ENCODE data around the gene TOPORS.
"Not testable (repeated sequence)": the region's sequence is repeated elsewhere in the genome, so short reads cannot be mapped to it uniquely, and the experiment has no call there.

The TOPORS gene

DNA sequence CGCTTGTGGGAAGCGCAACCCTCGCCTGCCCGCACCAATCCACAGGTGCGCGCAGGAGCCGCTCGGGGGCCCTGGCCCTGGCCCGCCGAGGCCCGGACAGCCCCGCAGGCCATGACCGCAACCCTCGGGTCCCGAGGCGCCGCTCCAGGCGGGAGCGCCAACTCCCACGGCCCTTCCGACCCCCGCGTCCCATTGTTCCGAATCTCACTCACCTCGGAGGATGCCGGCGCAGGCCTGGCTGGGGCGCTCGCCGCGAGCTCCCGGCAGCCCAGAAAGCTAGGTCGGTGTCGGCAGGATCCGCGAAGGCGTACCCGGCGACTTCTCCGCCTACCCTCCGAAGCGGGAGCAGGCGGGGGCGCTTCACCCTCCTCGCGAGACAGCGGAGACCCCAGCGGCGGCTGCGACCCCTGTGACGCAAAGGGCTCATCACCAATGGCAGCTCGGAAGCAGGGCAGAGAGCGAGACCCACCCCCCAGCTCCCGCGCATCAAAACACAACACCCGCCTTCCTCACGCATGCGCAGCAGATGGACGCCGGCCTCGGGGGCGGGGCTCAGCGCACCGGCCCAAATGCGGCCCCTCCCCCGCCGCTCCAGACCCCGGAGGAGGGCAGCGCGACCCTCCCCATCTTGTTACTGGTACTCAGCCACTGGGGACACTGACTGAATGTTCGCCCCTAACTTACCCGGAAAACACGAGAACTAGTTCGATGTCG lies 1.7 kb downstream of the TOPORS start:
- H3K9ac ChIP-seq (ENCODE audit: low read length): peak overlapping the region; percentile 95
- no peaks in the 10 kb centered on the region for H4K20me1 ChIP-seq (ENCODE audit: insufficient read depth, low read length)

DNA sequence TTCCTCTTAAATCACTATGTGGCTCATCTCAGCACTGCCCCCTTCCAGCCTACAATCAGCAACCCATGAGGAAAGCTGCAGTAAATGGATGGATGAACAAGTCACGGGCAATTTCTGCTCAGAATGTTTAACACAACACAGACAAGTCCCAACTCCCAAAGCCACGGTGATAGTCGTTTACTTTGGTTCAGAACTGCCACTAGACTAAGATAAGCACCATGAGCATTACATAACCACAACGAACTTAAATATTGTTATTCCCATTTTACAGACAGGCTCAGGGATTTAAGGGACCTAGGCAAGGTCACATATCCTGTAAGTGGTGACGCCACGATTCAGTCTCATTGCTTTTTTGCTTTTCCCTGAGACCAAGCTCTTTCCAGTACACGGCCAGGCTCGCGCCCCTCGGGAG lies 2.2 kb downstream of the TOPORS start:
- Histone ChIP-seq H3K27ac (ENCODE audit: low read depth, low read length, poor library complexity, severe bottlenecking) (no peak overlapping the region), H2AFZ (ENCODE audit: low read length) (no peak overlapping the region)

More for the DNA sequence above, 1.7 kb downstream of the TOPORS start:
- H3K9me3 ChIP-seq (ENCODE audit: low read length): no peaks in the 10 kb centered on the region
- peaks cover 36% of the 10 kb centered on the region for H3K36me3 ChIP-seq (ENCODE audit: insufficient read depth, low read length)
- peaks cover 48% of the 10 kb centered on the region for H3K79me2 ChIP-seq (ENCODE audit: insufficient read depth, low read length)
- H3K9me2 ChIP-seq (ENCODE audit: low read depth, low read length): no peaks in the 10 kb centered on the region
- H3K4me3 ChIP-seq (ENCODE audit: low read depth, low read length, poor library complexity, severe bottlenecking): peak overlapping the region; percentile 75
- TF ChIP-seq EZH2 (IDR thresholded peaks at IDR 0.05; ENCODE audit: borderline replicate concordance, low read length): no peak
- TF ChIP-seq, protein P1, sequence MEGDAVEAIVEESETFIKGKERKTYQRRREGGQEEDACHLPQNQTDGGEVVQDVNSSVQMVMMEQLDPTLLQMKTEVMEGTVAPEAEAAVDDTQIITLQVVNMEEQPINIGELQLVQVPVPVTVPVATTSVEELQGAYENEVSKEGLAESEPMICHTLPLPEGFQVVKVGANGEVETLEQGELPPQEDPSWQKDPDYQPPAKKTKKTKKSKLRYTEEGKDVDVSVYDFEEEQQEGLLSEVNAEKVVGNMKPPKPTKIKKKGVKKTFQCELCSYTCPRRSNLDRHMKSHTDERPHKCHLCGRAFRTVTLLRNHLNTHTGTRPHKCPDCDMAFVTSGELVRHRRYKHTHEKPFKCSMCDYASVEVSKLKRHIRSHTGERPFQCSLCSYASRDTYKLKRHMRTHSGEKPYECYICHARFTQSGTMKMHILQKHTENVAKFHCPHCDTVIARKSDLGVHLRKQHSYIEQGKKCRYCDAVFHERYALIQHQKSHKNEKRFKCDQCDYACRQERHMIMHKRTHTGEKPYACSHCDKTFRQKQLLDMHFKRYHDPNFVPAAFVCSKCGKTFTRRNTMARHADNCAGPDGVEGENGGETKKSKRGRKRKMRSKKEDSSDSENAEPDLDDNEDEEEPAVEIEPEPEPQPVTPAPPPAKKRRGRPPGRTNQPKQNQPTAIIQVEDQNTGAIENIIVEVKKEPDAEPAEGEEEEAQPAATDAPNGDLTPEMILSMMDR (IDR thresholded peaks at IDR 0.05; ENCODE audit: low read length): 0 out of 2 replicates have a peak, but pooled peaks have one; percentile 16
- H3F3A ChIP-seq (ENCODE audit: insufficient read depth, low read length): no peaks in the 10 kb centered on the region
- no peaks in the 10 kb centered on the region for H3K27me3 ChIP-seq (ENCODE audit: insufficient read depth, low read length)
- H3K4me1 ChIP-seq (ENCODE audit: insufficient read depth, low read length, severe bottlenecking): peaks cover 31% of the 10 kb centered on the region
- H3K27ac ChIP-seq (ENCODE audit: low read depth, low read length, poor library complexity, severe bottlenecking): peak overlapping the region; percentile 96
- peak overlapping the region; percentile 94 for H3K4me2 ChIP-seq (ENCODE audit: low read length)
- H2AFZ ChIP-seq (ENCODE audit: low read length): no peak overlapping the region

DNA sequence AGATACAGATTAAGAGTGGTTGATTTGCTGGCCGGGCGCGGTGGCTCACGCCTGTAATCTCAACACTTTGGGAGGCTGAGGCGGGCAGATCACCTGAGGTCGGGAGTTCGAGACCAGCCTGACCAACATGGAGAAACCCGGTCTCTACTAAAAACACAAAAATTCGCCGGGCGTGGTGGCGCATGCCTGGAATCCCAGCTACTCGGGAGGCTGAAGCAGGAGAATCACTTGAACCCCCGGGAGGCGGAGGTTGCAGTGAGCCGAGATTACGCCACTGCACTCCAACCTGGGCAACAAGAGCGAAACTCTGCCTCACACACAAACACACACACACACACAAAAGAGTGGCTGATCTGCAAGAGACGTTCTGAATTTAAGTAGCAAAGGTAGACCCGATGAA lies 4.2 kb downstream of the TOPORS start:
- H3K9me2 ChIP-seq (ENCODE audit: low read depth, low read length); H3K27me3 ChIP-seq (ENCODE audit: insufficient read depth, low read length); H3K4me2 ChIP-seq (ENCODE audit: low read length); H3K9ac ChIP-seq (ENCODE audit: low read length); H4K20me1 ChIP-seq (ENCODE audit: insufficient read depth, low read length); H3F3A ChIP-seq (ENCODE audit: insufficient read depth, low read length); H3K9me3 ChIP-seq (ENCODE audit: low read length); H3K27ac ChIP-seq (ENCODE audit: low read depth, low read length, poor library complexity, severe bottlenecking); H3K4me3 ChIP-seq (ENCODE audit: low read depth, low read length, poor library complexity, severe bottlenecking); H2AFZ ChIP-seq (ENCODE audit: low read length): not testable (repeated sequence)
- peaks cover 71% of the 10 kb centered on the region for H3K79me2 ChIP-seq (ENCODE audit: insufficient read depth, low read length)
- peaks cover 23% of the 10 kb centered on the region for H3K4me1 ChIP-seq (ENCODE audit: insufficient read depth, low read length, severe bottlenecking)
- peaks cover 41% of the 10 kb centered on the region for H3K36me3 ChIP-seq (ENCODE audit: insufficient read depth, low read length)

More for the DNA sequence above, 2.2 kb downstream of the TOPORS start:
- H3K36me3 ChIP-seq (ENCODE audit: insufficient read depth, low read length): peaks cover 37% of the 10 kb centered on the region
- H3F3A ChIP-seq (ENCODE audit: insufficient read depth, low read length): no peaks in the 10 kb centered on the region
- H3K4me1 ChIP-seq (ENCODE audit: insufficient read depth, low read length, severe bottlenecking): peaks cover 31% of the 10 kb centered on the region
- peak overlapping the region; percentile 86 for H3K9ac ChIP-seq (ENCODE audit: low read length)
- TF ChIP-seq, protein P1 (IDR thresholded peaks at IDR 0.05; ENCODE audit: low read length): no peak
- no peak for TF ChIP-seq EZH2 (IDR thresholded peaks at IDR 0.05; ENCODE audit: borderline replicate concordance, low read length)
- no peaks in the 10 kb centered on the region for H4K20me1 ChIP-seq (ENCODE audit: insufficient read depth, low read length)
- H3K79me2 ChIP-seq (ENCODE audit: insufficient read depth, low read length): peaks cover 52% of the 10 kb centered on the region
- no peaks in the 10 kb centered on the region for H3K27me3 ChIP-seq (ENCODE audit: insufficient read depth, low read length)
- no peaks in the 10 kb centered on the region for H3K9me3 ChIP-seq (ENCODE audit: low read length)
- peak overlapping the region; percentile 94 for H3K4me2 ChIP-seq (ENCODE audit: low read length)
- H3K9me2 ChIP-seq (ENCODE audit: low read depth, low read length): no peaks in the 10 kb centered on the region
- H3K4me3 ChIP-seq (ENCODE audit: low read depth, low read length, poor library complexity, severe bottlenecking): peak overlapping the region; percentile 75

DNA sequence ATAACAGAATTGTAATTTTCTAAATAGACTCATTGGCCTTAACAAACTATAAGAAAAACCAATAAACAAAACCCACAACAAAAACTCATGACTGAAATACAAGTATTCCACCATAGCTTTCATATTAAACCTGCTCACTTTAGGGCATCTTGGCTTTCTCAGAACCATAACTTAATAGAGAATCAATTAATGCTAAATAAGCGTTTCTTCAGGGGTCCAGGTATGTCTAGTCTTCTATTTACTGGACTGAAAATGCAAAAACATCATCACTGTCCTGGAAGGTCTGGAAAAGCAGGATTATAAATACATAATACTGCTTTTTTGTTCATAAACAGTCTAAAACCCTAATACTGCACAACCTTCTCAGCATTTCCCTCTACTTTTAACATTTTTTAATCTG lies 6.5 kb downstream of the TOPORS start:
- Histone ChIP-seq H3K79me2 (ENCODE audit: insufficient read depth, low read length) (peaks cover 75% of the 10 kb centered on the region), H3F3A (ENCODE audit: insufficient read depth, low read length) (no peaks in the 10 kb centered on the region), H3K4me3 (ENCODE audit: low read depth, low read length, poor library complexity, severe bottlenecking) (no peak overlapping the region), H3K27me3 (ENCODE audit: insufficient read depth, low read length) (no peaks in the 10 kb centered on the region), H4K20me1 (ENCODE audit: insufficient read depth, low read length) (0 out of 2 replicates have a peak, but pooled peaks cover 2% of the 10 kb centered on the region), H3K9me3 (ENCODE audit: low read length) (no peaks in the 10 kb centered on the region), H3K27ac (ENCODE audit: low read depth, low read length, poor library complexity, severe bottlenecking) (no peak overlapping the region), H3K4me1 (ENCODE audit: insufficient read depth, low read length, severe bottlenecking) (peaks cover 11% of the 10 kb centered on the region), H3K9ac (ENCODE audit: low read length) (no peak overlapping the region), H3K4me2 (ENCODE audit: low read length) (no peak overlapping the region), H3K36me3 (ENCODE audit: insufficient read depth, low read length) (peaks cover 63% of the 10 kb centered on the region), H3K9me2 (ENCODE audit: low read depth, low read length) (no peaks in the 10 kb centered on the region), H2AFZ (ENCODE audit: low read length) (no peak overlapping the region)
- TF ChIP-seq, protein P1 (IDR thresholded peaks at IDR 0.05; ENCODE audit: low read length): no peak
- TF ChIP-seq EZH2 (IDR thresholded peaks at IDR 0.05; ENCODE audit: borderline replicate concordance, low read length): no peak
